ENCODE results near the gene LRTM1. TPM values are rescaled to one million over a fixed set of nuclear protein-coding genes. Genes with fewer than 3 reads are reported as not detected.

The LRTM1 gene
- total RNA-seq, 1 experiment from 2014 or later, result not detected

DNA sequence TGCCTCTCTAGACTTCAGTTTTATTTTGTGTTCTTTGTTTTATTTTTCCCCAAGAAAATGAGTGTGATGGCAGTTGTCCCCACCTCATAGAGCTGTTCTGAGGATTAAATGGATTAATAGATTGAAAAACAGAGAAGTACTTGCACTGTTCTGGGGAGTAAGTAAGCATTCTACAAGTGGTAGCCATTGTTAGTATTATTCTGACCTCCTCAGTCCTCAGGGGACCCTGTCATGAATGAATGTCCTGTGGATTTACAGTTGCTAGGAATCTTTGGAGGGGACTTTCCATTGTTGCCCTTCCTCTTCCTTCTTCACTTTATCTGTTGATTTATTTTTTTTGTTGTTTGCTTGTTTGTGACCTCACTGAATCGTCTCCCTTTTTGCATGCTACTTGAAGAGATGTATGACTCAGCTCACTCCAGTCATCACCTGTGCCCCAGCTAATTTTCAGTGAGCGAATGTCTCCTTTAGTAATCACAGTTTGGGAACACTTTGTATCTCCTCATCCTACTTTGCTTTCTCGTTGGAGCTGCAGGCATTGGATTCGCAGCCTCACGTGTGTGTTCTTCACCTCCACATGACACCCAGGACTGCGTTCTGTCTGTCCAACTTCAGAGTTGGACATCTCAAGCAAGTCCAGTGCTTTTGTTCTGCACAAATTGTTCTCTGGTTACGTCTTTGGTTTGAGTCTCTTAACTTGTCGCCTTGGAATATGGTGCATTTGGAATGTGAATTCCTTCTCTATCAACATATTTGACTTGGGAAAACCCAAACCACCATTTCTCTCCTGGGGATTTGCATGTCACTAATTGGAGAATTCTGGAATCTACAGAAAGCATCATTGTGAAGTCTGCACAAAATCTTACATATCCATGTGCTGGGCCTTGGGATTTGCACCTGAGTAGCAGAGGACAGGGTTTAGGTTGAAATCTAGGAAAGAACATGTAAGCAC is 54.5 kb downstream of the LRTM1 start:
- Histone ChIP-seq H3K27me3 (ENCODE audit: insufficient read depth, low read length) (no peaks in the 10 kb centered on the region), H3K4me3 (replicated peaks in 1 of 2; ENCODE audit: low read depth in 1 of 2, low read length in 2 of 2) (no peak overlapping the region), H3K4me2 (ENCODE audit: low read length) (no peak overlapping the region), H2AFZ (ENCODE audit: low read depth, low read length, poor library complexity, severe bottlenecking) (no peak overlapping the region), H4K20me1 (ENCODE audit: insufficient read depth) (no peaks in the 10 kb centered on the region), H3K9me3 (ENCODE audit: control insufficient read depth in 1 of 2, insufficient read depth in 1 of 2, low read depth in 1 of 2, low read length in 2 of 2) (no peaks in the 10 kb centered on the region; a peak in 1 of 4 replicates), H3K4me1 (ENCODE audit: control insufficient read depth in 1 of 2, insufficient read depth in 2 of 2, low read length in 2 of 2) (no peaks in the 10 kb centered on the region), H3K9ac (ENCODE audit: low read length) (no peak overlapping the region), H3K36me3 (ENCODE audit: control insufficient read depth in 1 of 2, insufficient read depth in 2 of 2, low read length in 2 of 2) (no peaks in the 10 kb centered on the region), H3K79me2 (ENCODE audit: insufficient read depth, low read length) (no peaks in the 10 kb centered on the region), H3K9me2 (ENCODE audit: insufficient read depth) (no peaks in the 10 kb centered on the region), H3K27ac (ENCODE audit: low read depth, low read length) (no peak overlapping the region)
- CTCF ChIA-PET, result no interaction called here
- no TSS peak for BruUV-seq (replicated peaks)
- intact Hi-C loops (cut with micrococcal nuclease), result no loop called here
- TF ChIP-seq JUND (IDR thresholded peaks at IDR 0.05) (no peak), YY1 (IDR thresholded peaks at IDR 0.05; ENCODE audit: extremely low read depth, insufficient replicate concordance, low read depth, low read length) (no peak), CEBPB (IDR thresholded peaks at IDR 0.05; ENCODE audit: low read depth) (no peak), ZNF274 (IDR thresholded peaks at IDR 0.05; ENCODE audit: low read depth, low read length) (no peak), CTCF (IDR thresholded peaks at IDR 0.05 in 2 of 3, conservative IDR thresholded peaks at IDR 0.05 in 1 of 3; ENCODE audit: borderline replicate concordance in 1 of 3, insufficient read depth in 1 of 3, low read depth in 2 of 3, low read length in 2 of 3) (no peak), POLR2A (IDR thresholded peaks at IDR 0.05; ENCODE audit: borderline replicate concordance, extremely low read depth, insufficient read depth, insufficient read length) (no peak), RAD21 (IDR thresholded peaks at IDR 0.05; ENCODE audit: low read depth) (no peak), CBX3 (IDR thresholded peaks at IDR 0.05; ENCODE audit: low read depth) (no peak)
- RAD21 ChIA-PET (ENCODE audit: low non-redundant PET in 1 of 2, low total read pairs in 2 of 2, uncharacterized antibody in 2 of 2, unreplicated experiment in 2 of 2), result no interaction called here
- POLR2A ChIA-PET, result no interaction called here
- DNase-seq (ENCODE audit: low read depth, low spot score) (no peak), ATAC-seq (no peak)

All from HCT116 (cell line).